ENCODE results near the gene MARCHF9.

DNA sequence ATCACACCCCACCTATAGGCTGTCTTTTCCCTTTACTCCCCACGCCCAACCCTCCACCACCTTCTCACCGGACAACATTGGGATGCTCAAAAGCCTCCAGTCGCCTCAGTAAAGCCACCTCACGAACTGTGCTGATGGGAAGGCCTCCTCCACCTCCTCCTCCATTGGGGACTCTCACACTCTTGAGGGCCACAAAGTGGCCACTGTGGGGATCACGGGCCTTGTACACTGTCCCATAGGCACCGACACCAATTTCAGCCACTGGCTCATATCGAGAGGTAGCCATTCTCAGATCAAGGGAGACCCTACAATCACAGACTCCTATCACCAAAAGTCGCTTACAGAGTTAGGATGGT is 3.5 kb upstream of the MARCHF9 start:
- TF ChIP-seq EZH2 (IDR thresholded peaks at IDR 0.05; ENCODE audit: insufficient read depth, poor library complexity, severe bottlenecking) (no peak), EZH2phosphoT487 (IDR thresholded peaks at IDR 0.05; ENCODE audit: insufficient read depth, low read depth) (no peak)
